Suprapubic skin (tissue), 4 donors: ENCODE measurements around the gene BEST3.

ENCODE experiments used
- EP300 ChIP-seq: sonication (generic); formaldehyde crosslinking; IDR thresholded peaks from one replicate; pipeline ENCODE4 v1.6.1; 2017; ENCODE audit warnings: antibody characterized with exemption
- POLR2A ChIP-seq, 2 donors: fragments of 450-650 bp; IDR thresholded peaks; one replicate each; pipeline ENCODE4 v1.6.1; 2017; ENCODE audit warnings: antibody characterized with exemption in 2 of 2, mild to moderate bottlenecking in 2 of 2, moderate library complexity in 2 of 2
- POLR2AphosphoS5 ChIP-seq, 3 donors: sonication (generic); formaldehyde crosslinking; IDR thresholded peaks; one replicate each; pipeline ENCODE4 v1.6.1; 2017; ENCODE audit warnings: antibody characterized with exemption in 3 of 3
- TF ChIP-seq, protein P1 (sequence below), 2 donors: fragments of 200-600 bp in 1 of 2; fragments of 450-650 bp in 1 of 2; sonication (generic) in 1 of 2; IDR thresholded peaks; one replicate each; pipeline ENCODE4 v1.5.1; 2016 to 2019; ENCODE audit warnings: antibody characterized with exemption in 2 of 2, mild to moderate bottlenecking in 1 of 2, moderate library complexity in 1 of 2

GRCh38 chr12:69679119-69679518 lies 20.0 kb downstream of the BEST3 start:
- TF ChIP-seq, protein P1, sequence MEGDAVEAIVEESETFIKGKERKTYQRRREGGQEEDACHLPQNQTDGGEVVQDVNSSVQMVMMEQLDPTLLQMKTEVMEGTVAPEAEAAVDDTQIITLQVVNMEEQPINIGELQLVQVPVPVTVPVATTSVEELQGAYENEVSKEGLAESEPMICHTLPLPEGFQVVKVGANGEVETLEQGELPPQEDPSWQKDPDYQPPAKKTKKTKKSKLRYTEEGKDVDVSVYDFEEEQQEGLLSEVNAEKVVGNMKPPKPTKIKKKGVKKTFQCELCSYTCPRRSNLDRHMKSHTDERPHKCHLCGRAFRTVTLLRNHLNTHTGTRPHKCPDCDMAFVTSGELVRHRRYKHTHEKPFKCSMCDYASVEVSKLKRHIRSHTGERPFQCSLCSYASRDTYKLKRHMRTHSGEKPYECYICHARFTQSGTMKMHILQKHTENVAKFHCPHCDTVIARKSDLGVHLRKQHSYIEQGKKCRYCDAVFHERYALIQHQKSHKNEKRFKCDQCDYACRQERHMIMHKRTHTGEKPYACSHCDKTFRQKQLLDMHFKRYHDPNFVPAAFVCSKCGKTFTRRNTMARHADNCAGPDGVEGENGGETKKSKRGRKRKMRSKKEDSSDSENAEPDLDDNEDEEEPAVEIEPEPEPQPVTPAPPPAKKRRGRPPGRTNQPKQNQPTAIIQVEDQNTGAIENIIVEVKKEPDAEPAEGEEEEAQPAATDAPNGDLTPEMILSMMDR (IDR thresholded peaks at IDR 0.05), result no peak
- TF ChIP-seq EP300 (no peak), POLR2A (IDR thresholded peaks at IDR 0.05) (no peak), POLR2AphosphoS5 (IDR thresholded peaks at IDR 0.05) (no peak)
